HepG2 (cell line): ENCODE measurements around the gene RSRC2. TPM values are rescaled to one million over a fixed set of nuclear protein-coding genes. Genes with fewer than 3 reads are reported as not detected.

Source experiments
- ATF1 ChIP-seq: IDR thresholded peaks from 2 replicates; pipeline ENCODE4 v1.6.1; 2016; ENCODE audit warnings: mild to moderate bottlenecking, control low read depth
- IKZF4 ChIP-seq: sonication (generic); formaldehyde crosslinking; IDR thresholded peaks from 2 replicates; pipeline ENCODE4 v1.5.1; 2020; ENCODE audit warnings: borderline replicate concordance, mild to moderate bottlenecking, low read depth, missing genetic modification reagents; ENCODE audit errors: not compliant biosample characterization
- MIER2 ChIP-seq: IDR thresholded peaks from 2 replicates; pipeline ENCODE4 v1.6.1; 2016; ENCODE audit warnings: missing biosample characterization, missing genetic modification reagents
- MLLT10 ChIP-seq: sonication (generic); formaldehyde crosslinking; IDR thresholded peaks from 2 replicates; pipeline ENCODE4 v1.4.0; 2020; ENCODE audit warnings: missing genetic modification reagents
- MXI1 ChIP-seq: IDR thresholded peaks from 3 replicates; pipeline ENCODE4 v1.6.1; 2012; ENCODE audit warnings: low read depth, low read length, inconsistent platforms, borderline replicate concordance
- NONO ChIP-seq, 2 experiments: fragments of 450-650 bp in 1 of 2; sonication (generic) in 1 of 2; formaldehyde crosslinking in 1 of 2; IDR thresholded peaks in 1 of 2; conservative IDR thresholded peaks in 1 of 2; 2 replicates each; pipeline versions ENCODE4 v1.6.1 to v1.8.0; 2017 to 2022; ENCODE audit warnings: mild to moderate bottlenecking in 1 of 2, missing genetic modification reagents in 1 of 2, moderate library complexity in 1 of 2
- NR2C2 ChIP-seq: sonication (generic); formaldehyde crosslinking; IDR thresholded peaks from 2 replicates; pipeline ENCODE4 v1.4.0; 2020; ENCODE audit warnings: missing genetic modification reagents, mild to moderate bottlenecking, moderate library complexity, borderline replicate concordance
- RELA ChIP-seq: sonication (generic); formaldehyde crosslinking; IDR thresholded peaks from 2 replicates; pipeline ENCODE4 v1.4.0; 2020; ENCODE audit warnings: missing genetic modification reagents
- SOX6 ChIP-seq, 2 experiments: fragments of 450-650 bp in 1 of 2; sonication (generic) in 1 of 2; formaldehyde crosslinking in 1 of 2; IDR thresholded peaks; 2 replicates each; pipeline versions ENCODE4 v1.4.0 to v1.6.1; 2017 to 2020; ENCODE audit warnings: antibody characterized with exemption in 1 of 2, mild to moderate bottlenecking in 1 of 2, missing genetic modification reagents in 1 of 2
- TBP ChIP-seq: sonication (generic); formaldehyde crosslinking; IDR thresholded peaks from 2 replicates; pipeline ENCODE4 v1.5.0; 2020; ENCODE audit warnings: missing genetic modification reagents
- TCF7 ChIP-seq: sonication (generic); IDR thresholded peaks from 2 replicates; pipeline ENCODE4 v1.6.1; 2016; ENCODE audit warnings: antibody characterized with exemption, low read depth
- ZBTB38 ChIP-seq: sonication (generic); formaldehyde crosslinking; IDR thresholded peaks from 2 replicates; pipeline ENCODE4 v1.5.1; 2020; ENCODE audit warnings: mild to moderate bottlenecking, missing genetic modification reagents
- ZBTB42 ChIP-seq: sonication (generic); formaldehyde crosslinking; IDR thresholded peaks from 2 replicates; pipeline ENCODE4 v1.5.0; 2020; ENCODE audit warnings: mild to moderate bottlenecking, missing genetic modification reagents
- ZKSCAN1 ChIP-seq: fragments of 150-350 bp; IDR thresholded peaks from 2 replicates; pipeline ENCODE4 v1.6.1; 2014; ENCODE audit warnings: low read length
- ZNF10 ChIP-seq: sonication (generic); formaldehyde crosslinking; IDR thresholded peaks from 2 replicates; pipeline ENCODE4 v1.4.0; 2020; ENCODE audit warnings: mild to moderate bottlenecking, low read depth, missing genetic modification reagents, borderline replicate concordance
- ZNF136 ChIP-seq: sonication (generic); formaldehyde crosslinking; IDR thresholded peaks from 2 replicates; pipeline ENCODE4 v1.8.1; 2022; ENCODE audit warnings: low read depth, mild to moderate bottlenecking, moderate library complexity, missing genetic modification reagents
- ZNF253 ChIP-seq: sonication (generic); formaldehyde crosslinking; IDR thresholded peaks from 2 replicates; pipeline ENCODE4 v1.8.0; 2022; ENCODE audit warnings: mild to moderate bottlenecking, missing genetic modification reagents, borderline replicate concordance
- ZNF383 ChIP-seq: sonication (generic); formaldehyde crosslinking; IDR thresholded peaks from 2 replicates; pipeline ENCODE4 v1.4.0; 2020; ENCODE audit warnings: missing genetic modification reagents, mild to moderate bottlenecking, borderline replicate concordance
- ZNF569 ChIP-seq: sonication (generic); formaldehyde crosslinking; IDR thresholded peaks from 2 replicates; pipeline ENCODE4 v1.5.0; 2020; ENCODE audit warnings: mild to moderate bottlenecking, missing genetic modification reagents, moderate library complexity, borderline replicate concordance
- ZNF747 ChIP-seq: sonication (generic); formaldehyde crosslinking; IDR thresholded peaks from 2 replicates; pipeline ENCODE4 v1.8.1; 2023; ENCODE audit warnings: missing genetic modification reagents, mild to moderate bottlenecking, borderline replicate concordance
- ZNF749 ChIP-seq: sonication (generic); formaldehyde crosslinking; IDR thresholded peaks from 2 replicates; pipeline ENCODE4 v1.8.0; 2022; ENCODE audit warnings: mild to moderate bottlenecking, missing genetic modification reagents, moderate library complexity, borderline replicate concordance
- ZNF772 ChIP-seq: sonication (generic); formaldehyde crosslinking; IDR thresholded peaks from 2 replicates; pipeline ENCODE4 v1.5.0; 2020; ENCODE audit warnings: mild to moderate bottlenecking, missing genetic modification reagents
- ZSCAN30 ChIP-seq: sonication (generic); formaldehyde crosslinking; IDR thresholded peaks from 2 replicates; pipeline ENCODE4 v1.5.0; 2020; ENCODE audit warnings: mild to moderate bottlenecking, missing genetic modification reagents
- ZSCAN9 ChIP-seq: IDR thresholded peaks from 2 replicates; pipeline ENCODE4 v1.6.1; 2016; ENCODE audit warnings: borderline replicate concordance
- polyA plus RNA-seq, 8 experiments: library from polyadenylated mRNA; depleted of rRNA in 3 of 8; stranded (reverse) in 7 of 8; unstranded in 1 of 8; fragments of >200 nt; fragmentation: Illumina TruSeq in 4 of 8; extraction: Trizol in 4 of 8; gene quantifications; 2 replicates each; pipeline versions ENCODE4 v1.2.1 to v1.2.3, GENCODE V29; 2011 to 2016; ENCODE audit warnings: low read depth in 4 of 8, missing spikeins in 1 of 8, mixed read lengths in 1 of 8; ENCODE audit not compliant: insufficient read depth in 1 of 8
- total RNA-seq, 5 experiments: library from RNA; depleted of rRNA; stranded (reverse); fragments of >200 nt; fragmentation: Illumina TruSeq; extraction: Trizol; gene quantifications; 2 replicates each; pipeline ENCODE4 v1.2.3, GENCODE V29; 2016; ENCODE audit warnings: low read depth in 1 of 5
- TF ChIP-seq, protein P1 (sequence below): sonication (generic); formaldehyde crosslinking; conservative IDR thresholded peaks from 2 replicates; pipeline ENCODE4 v1.4.0; 2020; ENCODE audit warnings: missing genetic modification reagents

RSRC2 gene
- total and polyA plus RNA-seq, 2 of the 13 experiments (the other 11 are each of a cell fraction or from before 2014, with no cell fraction given): 31.4 to 77.8 TPM

DNA sequence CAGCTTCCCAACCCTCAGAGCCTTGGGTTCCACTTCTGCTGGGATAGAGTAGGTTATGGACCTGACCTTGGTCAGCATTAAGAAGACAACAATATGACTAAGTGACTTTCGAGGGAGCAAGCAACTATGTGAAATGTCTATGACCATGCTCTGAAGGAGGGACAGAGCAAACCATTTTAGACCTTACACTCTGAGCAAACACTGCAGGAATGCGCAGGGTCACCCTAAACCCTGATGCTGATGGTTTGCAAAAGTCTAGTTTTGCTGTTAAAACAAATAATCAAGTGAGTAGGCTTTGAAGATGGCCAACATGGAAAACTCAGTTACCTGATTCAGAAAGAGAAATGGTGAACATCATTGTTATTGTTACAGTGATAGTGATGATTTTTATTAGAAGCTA lies 34.7 kb downstream of the RSRC2 start (continued):
- TF ChIP-seq ZNF383 (CRISPR knock-in tag) (no peak), MIER2 (CRISPR knock-in tag) (no peak), ZNF253 (CRISPR knock-in tag) (no peak), TBP (CRISPR knock-in tag) (no peak), MLLT10 (CRISPR knock-in tag) (no peak), ATF1 (no peak), IKZF4 (no peak), MXI1 (no peak; the same call in 2 of the 3 replicates), ZBTB42 (CRISPR knock-in tag) (no peak), TCF7 (peak; percentile 46; the same call in 1 of the 2 replicates), ZNF749 (CRISPR knock-in tag) (no peak), ZNF569 (CRISPR knock-in tag) (no peak), ZSCAN30 (no peak), RELA (CRISPR knock-in tag) (no peak), NR2C2 (CRISPR knock-in tag) (0 out of 2 replicates have a peak, but pooled peaks have one; percentile 20), ZNF772 (CRISPR knock-in tag) (no peak), ZBTB38 (CRISPR knock-in tag) (no peak), NONO (IDR thresholded peaks at IDR 0.05) (no peak), NONO (CRISPR knock-in tag; conservative IDR thresholded peaks at IDR 0.05) (0 out of 2 replicates have a peak, but pooled peaks have one; percentile 47), ZSCAN9 (CRISPR knock-in tag) (0 out of 2 replicates have a peak, but pooled peaks have one; percentile 25), ZNF10 (no peak), ZNF747 (no peak), ZKSCAN1 (no peak), SOX6 (IDR thresholded peaks at IDR 0.05) (no peak), SOX6 (CRISPR knock-in tag; IDR thresholded peaks at IDR 0.05) (peak; percentile 75), ZNF136 (CRISPR knock-in tag) (no peak)
- TF ChIP-seq, protein P1, sequence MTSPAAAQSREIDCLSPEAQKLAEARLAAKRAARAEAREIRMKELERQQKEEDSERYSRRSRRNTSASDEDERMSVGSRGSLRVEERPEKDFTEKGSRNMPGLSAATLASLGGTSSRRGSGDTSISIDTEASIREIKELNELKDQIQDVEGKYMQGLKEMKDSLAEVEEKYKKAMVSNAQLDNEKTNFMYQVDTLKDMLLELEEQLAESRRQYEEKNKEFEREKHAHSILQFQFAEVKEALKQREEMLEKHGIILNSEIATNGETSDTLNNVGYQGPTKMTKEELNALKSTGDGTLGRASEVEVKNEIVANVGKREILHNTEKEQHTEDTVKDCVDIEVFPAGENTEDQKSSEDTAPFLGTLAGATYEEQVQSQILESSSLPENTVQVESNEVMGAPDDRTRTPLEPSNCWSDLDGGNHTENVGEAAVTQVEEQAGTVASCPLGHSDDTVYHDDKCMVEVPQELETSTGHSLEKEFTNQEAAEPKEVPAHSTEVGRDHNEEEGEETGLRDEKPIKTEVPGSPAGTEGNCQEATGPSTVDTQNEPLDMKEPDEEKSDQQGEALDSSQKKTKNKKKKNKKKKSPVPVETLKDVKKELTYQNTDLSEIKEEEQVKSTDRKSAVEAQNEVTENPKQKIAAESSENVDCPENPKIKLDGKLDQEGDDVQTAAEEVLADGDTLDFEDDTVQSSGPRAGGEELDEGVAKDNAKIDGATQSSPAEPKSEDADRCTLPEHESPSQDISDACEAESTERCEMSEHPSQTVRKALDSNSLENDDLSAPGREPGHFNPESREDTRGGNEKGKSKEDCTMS: no peak
